ENCODE data around the gene TWNK.
"Not testable (repeated sequence)": the region's sequence is repeated elsewhere in the genome, so short reads cannot be mapped to it uniquely, and the experiment has no call there.

TWNK gene

GRCh38 chr10:100972904-100973535 lies 14.3 kb upstream of the TWNK start:
- no peak for DNase-seq (ENCODE audit: low read depth)

- DNase-seq (ENCODE audit: low read depth), result not testable (repeated sequence)
Measured at GRCh38 chr10:100975397-100975796, 11.9 kb upstream of the TWNK start.

GRCh38 chr10:100976906-100977305 lies 10.4 kb upstream of the TWNK start:
- DNase-seq (ENCODE audit: low read depth), result no peak

DNA sequence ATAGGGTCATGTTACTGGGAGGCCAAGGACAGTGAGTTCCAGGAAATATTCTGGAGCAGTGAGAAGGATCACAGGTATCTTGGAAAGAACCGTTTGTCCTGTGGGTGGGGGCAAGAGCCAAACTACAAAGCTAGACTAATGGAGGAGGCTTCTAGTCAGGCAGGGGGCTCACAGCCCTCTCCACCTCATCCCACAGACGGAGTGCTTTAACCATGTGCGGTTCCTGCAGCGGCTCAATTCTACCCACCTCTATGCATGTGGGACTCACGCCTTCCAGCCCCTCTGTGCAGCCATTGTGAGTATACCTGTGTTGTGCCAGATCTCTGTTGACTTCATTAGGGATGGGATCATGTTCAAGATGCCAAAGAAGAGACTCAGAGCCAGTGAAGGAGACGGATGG lies 9.9 kb upstream of the TWNK start:
- DNase-seq (ENCODE audit: low read depth), result no peak

DNA sequence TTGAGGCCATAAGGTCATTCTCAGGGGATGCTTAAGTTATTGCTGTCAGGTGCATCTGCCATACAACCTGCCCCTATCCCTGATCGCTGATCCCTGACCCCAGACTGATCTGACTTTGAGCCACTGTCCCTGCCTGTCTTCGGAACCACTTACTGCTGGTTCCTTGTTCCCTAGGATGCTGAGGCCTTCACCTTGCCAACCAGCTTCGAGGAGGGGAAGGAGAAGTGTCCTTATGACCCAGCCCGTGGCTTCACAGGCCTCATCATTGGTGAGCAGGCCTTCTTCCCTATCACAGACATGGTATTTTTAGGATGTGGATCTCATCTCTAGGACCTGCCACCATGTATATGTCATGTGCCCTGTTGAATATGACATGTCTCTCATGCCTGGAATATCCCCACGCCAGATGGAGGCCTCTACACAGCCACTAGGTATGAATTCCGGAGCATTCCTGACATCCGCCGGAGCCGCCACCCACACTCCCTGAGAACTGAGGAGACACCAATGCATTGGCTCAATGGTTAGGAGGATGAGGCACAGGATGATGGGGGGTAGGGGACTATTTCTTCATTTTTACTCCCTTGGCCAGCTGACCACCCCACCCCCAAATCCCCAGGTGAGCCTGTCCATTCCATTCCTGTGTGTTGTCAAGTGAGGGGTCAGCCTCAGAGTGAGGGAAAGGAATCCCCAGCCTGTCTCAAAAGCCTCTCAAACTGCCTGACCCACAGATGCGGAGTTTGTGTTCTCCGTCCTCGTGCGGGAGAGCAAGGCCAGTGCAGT lies 9.0 kb upstream of the TWNK start:
- DNase-seq (ENCODE audit: low read depth), result no peak

DNA sequence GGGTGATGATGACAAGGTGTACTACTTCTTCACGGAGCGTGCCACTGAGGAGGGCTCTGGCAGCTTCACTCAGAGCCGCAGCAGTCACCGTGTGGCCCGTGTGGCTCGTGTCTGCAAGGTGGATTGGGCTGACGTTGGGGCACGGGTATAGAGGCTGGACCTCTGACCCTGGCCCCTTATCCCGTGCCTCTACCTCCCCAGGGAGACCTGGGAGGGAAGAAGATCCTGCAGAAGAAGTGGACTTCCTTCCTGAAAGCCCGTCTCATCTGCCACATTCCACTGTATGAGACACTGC lies 8.5 kb upstream of the TWNK start:
- DNase-seq (ENCODE audit: low read depth), result no peak

GRCh38 chr10:100979791-100980272 lies 7.5 kb upstream of the TWNK start:
- no peak for DNase-seq (ENCODE audit: low read depth)

DNA sequence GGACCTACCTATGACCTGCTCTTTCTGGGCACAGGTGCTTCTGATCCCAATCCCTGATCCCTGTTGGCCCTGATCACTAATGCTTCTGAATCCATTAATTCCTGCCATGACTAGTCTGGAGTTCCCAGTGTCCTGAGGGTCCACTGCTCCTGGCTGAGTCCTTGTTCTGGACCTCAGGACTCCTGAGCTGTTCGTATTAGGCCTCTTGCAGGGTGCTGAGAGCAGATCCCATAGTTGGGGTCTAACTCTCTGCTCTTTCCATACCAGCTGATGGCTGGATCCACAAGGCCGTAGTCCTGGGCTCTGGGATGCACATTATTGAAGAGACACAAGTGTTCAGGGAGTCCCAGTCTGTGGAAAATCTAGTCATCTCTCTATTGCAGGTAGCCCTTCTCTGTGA lies 7.0 kb upstream of the TWNK start:
- DNase-seq (ENCODE audit: low read depth), result no peak

DNA sequence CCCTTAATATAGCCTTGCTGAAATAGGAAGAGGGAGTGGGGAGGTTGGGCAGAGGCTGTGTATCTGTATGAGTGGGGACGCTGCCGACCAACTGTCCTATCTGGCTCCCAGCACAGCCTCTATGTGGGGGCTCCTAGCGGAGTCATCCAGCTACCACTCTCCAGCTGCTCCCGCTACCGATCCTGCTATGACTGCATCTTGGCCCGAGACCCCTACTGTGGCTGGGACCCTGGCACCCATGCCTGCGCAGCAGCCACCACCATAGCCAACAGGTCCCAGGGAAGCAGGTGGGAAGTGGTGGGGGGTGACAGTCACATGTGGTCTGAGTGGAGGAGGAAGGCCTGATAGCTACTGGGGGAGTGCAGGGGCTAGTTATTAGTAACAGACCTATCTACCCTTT lies 6.6 kb upstream of the TWNK start:
- DNase-seq (ENCODE audit: low read depth), result no peak

DNA sequence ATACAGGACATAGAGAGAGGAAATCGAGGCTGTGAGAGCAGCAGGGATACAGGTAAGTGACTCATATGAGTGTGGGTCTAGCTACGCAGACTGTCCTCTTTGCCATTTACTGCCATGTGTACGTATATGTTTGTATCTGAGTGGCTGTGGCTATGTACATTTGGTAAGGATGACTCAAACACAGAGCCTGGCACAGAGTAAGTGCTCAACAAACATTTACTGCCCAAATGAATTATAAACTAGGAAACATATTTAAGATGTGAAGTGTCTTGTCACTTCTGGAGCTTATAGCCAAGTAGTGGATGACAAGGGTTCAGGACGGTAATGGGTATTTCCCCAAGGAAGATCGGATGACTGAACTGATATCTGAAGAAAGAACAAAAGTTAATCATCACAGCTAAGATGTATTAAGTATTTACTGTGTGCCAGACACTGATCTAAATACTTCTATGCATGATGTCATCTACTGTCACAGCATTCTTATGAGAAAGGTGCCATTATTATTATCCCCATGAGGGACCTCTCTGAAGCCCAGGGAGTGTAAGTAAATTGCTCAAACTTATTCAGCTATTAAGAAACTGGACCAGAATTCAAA lies 6.1 kb upstream of the TWNK start:
- no peak for DNase-seq (ENCODE audit: low read depth)

GRCh38 chr10:100982916-100983830 lies 4.2 kb upstream of the TWNK start:
- DNase-seq (ENCODE audit: low read depth), result no peak

DNA sequence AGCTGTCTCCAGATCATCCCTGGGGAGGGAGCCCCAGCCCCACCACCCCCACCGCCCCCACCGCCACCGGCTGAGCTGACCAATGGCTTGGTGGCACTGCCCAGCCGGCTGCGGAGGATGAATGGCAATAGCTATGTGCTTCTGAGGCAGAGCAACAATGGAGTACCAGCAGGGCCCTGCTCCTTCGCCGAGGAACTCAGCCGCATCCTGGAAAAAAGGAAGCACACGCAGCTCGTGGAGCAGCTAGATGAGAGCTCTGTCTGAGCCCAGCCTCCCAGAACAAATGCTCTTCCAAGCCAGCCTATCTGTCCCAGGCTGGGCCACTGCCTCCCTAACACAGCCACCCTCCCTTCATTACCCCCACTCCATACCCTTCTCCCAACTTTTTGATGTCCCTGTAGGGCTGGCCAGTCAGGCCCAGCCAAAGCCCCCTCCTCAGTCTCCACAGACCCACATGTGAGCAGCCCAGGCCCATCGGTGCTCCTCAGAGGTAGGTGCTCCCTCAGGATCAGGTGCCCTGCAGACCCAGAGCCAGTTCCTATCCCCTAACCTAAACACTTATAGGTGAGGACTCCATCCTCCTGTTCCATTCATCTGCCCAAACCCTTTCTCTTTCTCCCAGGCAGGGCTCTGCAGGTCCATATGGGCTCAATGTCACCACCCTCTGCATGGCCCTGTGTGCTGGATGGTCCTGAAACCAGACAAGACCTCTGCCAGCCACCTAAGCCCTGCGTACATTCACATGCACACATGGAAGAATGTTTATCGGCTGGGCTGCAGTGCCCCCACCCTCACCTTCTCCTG lies 3.3 kb upstream of the TWNK start:
- no peak for DNase-seq (ENCODE audit: low read depth)

DNA sequence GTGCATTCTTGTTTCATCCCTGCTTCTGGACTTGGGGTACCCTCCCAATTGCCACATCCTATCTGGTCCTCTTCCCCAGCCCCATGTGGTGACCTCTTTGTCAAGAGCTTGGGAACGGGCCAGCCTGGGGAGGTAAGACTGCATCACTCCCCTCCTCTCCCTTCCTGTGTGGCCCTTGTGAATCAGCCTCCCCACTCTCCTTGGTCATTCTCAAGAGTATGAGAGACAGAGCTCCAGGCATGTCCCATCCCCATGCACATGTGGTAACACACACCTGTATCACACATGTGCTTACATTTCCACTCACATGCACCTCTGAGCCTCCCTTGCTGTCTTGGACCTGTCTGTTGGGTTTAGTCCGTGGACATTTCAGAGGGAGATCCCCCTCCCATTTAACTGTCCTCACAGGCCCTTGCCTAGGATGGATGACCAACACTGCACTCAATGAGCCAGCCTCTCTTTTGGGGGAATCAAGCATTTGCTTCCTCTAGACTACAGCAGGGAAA lies 2.6 kb upstream of the TWNK start:
- no peak for DNase-seq (ENCODE audit: low read depth)

GRCh38 chr10:100985336-100985735 lies 2.0 kb upstream of the TWNK start:
- no peak for DNase-seq (ENCODE audit: low read depth)

- DNase-seq (ENCODE audit: low read depth), result no peak
Measured at GRCh38 chr10:100986623-100986951, 756 bp upstream of the TWNK start.

DNA sequence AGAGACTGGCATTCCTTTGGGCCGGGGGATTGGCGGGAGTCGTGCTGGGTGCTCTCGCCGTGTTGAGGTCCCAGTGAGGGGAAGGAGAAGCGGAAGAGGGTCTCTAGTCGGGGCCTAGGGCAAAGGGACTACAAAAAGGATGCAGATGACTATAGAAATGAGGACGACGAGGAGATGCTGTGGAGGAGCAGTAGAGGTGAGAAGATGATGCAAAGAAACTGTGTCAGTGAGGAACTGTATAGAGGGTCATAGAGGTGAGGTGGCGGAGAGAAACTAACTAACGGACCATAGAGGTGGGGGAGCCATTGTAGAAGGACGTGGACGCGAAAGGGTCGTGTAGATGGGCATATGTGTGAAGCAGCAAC lies 324 bp downstream of the TWNK start:
- DNase-seq (ENCODE audit: low read depth), result no peak

DNA sequence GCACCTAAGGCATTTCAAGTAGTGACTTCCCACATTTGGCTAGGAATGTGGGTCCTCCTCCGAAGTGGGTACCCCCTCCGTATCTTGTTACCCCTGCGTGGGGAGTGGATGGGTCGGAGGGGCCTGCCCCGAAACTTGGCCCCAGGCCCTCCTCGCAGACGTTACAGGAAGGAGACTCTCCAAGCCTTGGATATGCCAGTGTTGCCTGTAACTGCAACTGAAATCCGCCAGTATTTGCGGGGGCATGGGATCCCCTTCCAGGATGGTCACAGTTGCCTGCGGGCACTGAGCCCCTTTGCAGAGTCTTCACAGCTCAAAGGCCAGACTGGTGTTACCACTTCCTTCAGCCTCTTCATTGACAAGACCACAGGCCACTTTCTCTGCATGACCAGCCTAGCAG lies 823 bp downstream of the TWNK start:
- no peak for DNase-seq (ENCODE audit: low read depth)

DNA sequence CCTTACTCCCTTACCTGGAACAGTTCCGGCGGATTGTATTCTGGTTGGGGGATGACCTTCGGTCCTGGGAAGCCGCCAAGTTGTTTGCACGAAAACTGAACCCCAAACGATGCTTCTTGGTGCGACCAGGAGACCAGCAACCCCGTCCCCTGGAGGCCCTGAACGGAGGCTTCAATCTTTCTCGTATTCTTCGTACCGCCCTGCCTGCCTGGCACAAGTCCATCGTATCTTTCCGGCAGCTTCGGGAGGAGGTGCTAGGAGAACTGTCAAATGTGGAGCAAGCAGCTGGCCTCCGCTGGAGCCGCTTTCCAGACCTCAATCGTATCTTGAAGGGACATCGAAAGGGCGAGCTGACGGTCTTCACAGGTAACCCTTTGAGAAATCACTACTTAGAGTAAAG lies 1.7 kb downstream of the TWNK start:
- no peak for DNase-seq (ENCODE audit: low read depth)

DNA sequence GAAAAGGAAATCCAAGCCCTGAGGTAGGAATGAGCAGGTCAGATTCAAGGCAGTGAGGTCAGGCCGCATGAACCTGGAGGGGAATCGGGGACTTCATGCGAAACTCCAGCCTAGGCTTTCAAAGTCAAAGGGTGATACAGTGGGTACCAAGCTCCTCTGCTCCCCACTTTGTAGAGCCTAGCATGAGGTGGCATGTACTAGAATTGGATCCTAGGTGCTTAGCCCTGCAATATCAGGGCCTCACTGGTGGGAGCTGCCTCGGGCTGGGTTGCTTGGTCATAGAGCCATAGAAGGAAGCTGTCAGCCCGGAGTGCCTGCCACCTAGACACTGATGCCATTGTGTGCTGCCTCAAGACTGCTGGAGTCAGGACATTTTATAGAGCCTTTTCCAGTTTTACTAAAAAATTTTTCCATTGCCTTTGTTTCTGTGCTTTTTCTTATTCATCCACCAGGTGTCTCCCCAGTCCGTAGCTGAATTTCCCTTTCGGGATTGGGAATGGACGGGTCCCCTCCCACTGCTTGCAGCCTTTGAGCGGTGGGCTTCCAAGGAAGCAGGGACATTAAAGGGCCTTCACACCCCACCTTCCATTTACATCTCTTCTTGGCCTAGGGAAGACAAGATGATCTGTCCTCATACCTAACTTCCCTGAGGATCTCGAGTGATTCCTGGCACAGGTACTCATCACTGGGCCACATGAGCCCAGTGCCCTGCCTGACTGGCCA lies 6.8 kb downstream of the TWNK start:
- DNase-seq (ENCODE audit: low read depth), result no peak

GRCh38 chr10:100995181-100995580 lies 7.8 kb downstream of the TWNK start:
- no peak for DNase-seq (ENCODE audit: low read depth)
